PC-3 (cell line): ENCODE measurements around the gene TINAGL1. TPM values are rescaled to one million over a fixed set of nuclear protein-coding genes. Genes with fewer than 3 reads are reported as not detected.

Experiments
- ATAC-seq: fragments of 200-7000 bp; cut with Tn5 transposase; 2 replicates; pipeline ENCODE4 v1.9.1; 2020; ENCODE audit warnings: mild to moderate bottlenecking, moderate library complexity
- BruUV-seq: library from RNA; stranded (reverse); fragments of 400-500 nt; replicated peaks from 2 replicates; lab custom pipeline; 2021; lab: Mats Ljungman, UMichigan
- CTCF ChIA-PET: fragments of 300-600 bp; sonication (Branson Sonifier 250); formaldehyde crosslinking; loops from one replicate; lab custom pipeline; 2022; ENCODE audit warnings: antibody characterized with exemption; lab: Charles Lee
- POLR2A ChIA-PET: fragments of 300-600 bp; sonication (Branson Sonifier 250); formaldehyde crosslinking; loops from one replicate; lab custom pipeline; 2022; ENCODE audit warnings: antibody characterized with exemption; ENCODE audit not compliant: unreplicated experiment; lab: Charles Lee
- DNase-seq: peaks from one replicate; pipeline ENCODE4 v3.0.0-alpha.2; 2015
- H2AFZ ChIP-seq: fragments of 300-600 bp; sonication (generic); 2 replicates; pipeline ENCODE4 v1.6.0; 2016; ENCODE audit warnings: antibody characterized with exemption, low read length
- H3F3A ChIP-seq: fragments of 300-600 bp; sonication (generic); one replicate; pipeline ENCODE4 v1.6.0; 2017; ENCODE audit warnings: antibody characterized with exemption, low read length, control low read depth, mild to moderate bottlenecking; ENCODE audit not compliant: unreplicated experiment
- H3K27ac ChIP-seq: fragments of 300-600 bp; sonication (generic); 2 replicates; pipeline ENCODE4 v1.5.1; 2016; ENCODE audit warnings: mild to moderate bottlenecking, low read length
- H3K27me3 ChIP-seq: fragments of 300-600 bp; sonication (generic); 2 replicates; pipeline ENCODE4 v1.6.1; 2016; ENCODE audit warnings: low read length, mixed read lengths
- H3K36me3 ChIP-seq: fragments of 300-600 bp; sonication (generic); 2 replicates; pipeline ENCODE4 v1.6.1; 2016; ENCODE audit warnings: low read depth, mixed run types, low read length, mixed read lengths
- H3K4me1 ChIP-seq: fragments of 300-600 bp; sonication (generic); 2 replicates; pipeline ENCODE4 v1.5.1; 2016; ENCODE audit warnings: low read length; ENCODE audit not compliant: insufficient read depth
- H3K4me2 ChIP-seq: fragments of 300-600 bp; sonication (generic); 2 replicates; pipeline ENCODE4 v1.6.0; 2016; ENCODE audit warnings: low read length
- H3K4me3 ChIP-seq: fragments of 300-600 bp; sonication (generic); 2 replicates; pipeline ENCODE4 v1.5.1; 2016; ENCODE audit warnings: mild to moderate bottlenecking, low read length, mixed read lengths
- H3K79me2 ChIP-seq: fragments of 300-600 bp; sonication (generic); 2 replicates; pipeline ENCODE4 v1.6.1; 2017; ENCODE audit warnings: low read length, mixed read lengths
- H3K9ac ChIP-seq: fragments of 300-600 bp; sonication (generic); 2 replicates; pipeline ENCODE4 v1.6.0; 2016; ENCODE audit warnings: mild to moderate bottlenecking, low read length
- H3K9me2 ChIP-seq: fragments of 300-600 bp; sonication (generic); replicated peaks from 2 replicates; pipeline ENCODE4 v1.6.1; 2016; ENCODE audit warnings: mixed run types, low read length, mixed read lengths
- H3K9me3 ChIP-seq: fragments of 300-600 bp; sonication (generic); 2 replicates; pipeline ENCODE4 v1.6.1; 2016; ENCODE audit warnings: low read length, mixed read lengths
- H4K20me1 ChIP-seq: fragments of 300-600 bp; sonication (generic); 2 replicates; pipeline ENCODE4 v1.6.1; 2016; ENCODE audit warnings: low read length, mixed read lengths
- CTCF ChIP-seq: fragments of 300-600 bp; sonication (generic); conservative IDR thresholded peaks from 2 replicates; pipeline ENCODE4 v1.5.1; 2017; ENCODE audit warnings: antibody characterized with exemption, low read depth, mild to moderate bottlenecking, low read length
- EZH2 ChIP-seq: fragments of 300-600 bp; sonication (generic); IDR thresholded peaks from one replicate; pipeline ENCODE4 v1.6.1; 2017; ENCODE audit warnings: antibody characterized with exemption, mild to moderate bottlenecking, low read length; ENCODE audit not compliant: unreplicated experiment
- EZH2phosphoT487 ChIP-seq: fragments of 300-600 bp; sonication (generic); IDR thresholded peaks from 2 replicates; pipeline ENCODE4 v1.6.1; 2018; ENCODE audit warnings: mild to moderate bottlenecking, antibody characterized with exemption, low read length, borderline replicate concordance
- intact Hi-C: fragments of 100-400 bp; cut with micrococcal nuclease; formaldehyde crosslinking; loops from 2 replicates; pipeline ENCODE4 v1.9.0; 2023
- total RNA-seq: library from RNA; depleted of rRNA; stranded (reverse); fragments of >200 nt; gene quantifications from 2 replicates; pipeline ENCODE4 v1.2.3, GENCODE V29; 2014

Gene TINAGL1
- total RNA-seq, 1 experiment from 2014 or later = 176 TPM

- no peaks in the 10 kb centered on the region for H3K79me2 ChIP-seq
- H3K27me3 ChIP-seq = no peaks in the 10 kb centered on the region
- H3K4me1 ChIP-seq = no peaks in the 10 kb centered on the region
- peak overlapping the region; percentile 71 for H3K4me3 ChIP-seq
- intact Hi-C loops = loop anchor here (1.0 kb wide), 1 partner anchor 54 kb away; no protein-coding TSS in a partner anchor
- no peak for TF ChIP-seq EZH2
- peak; percentile 84 for TF ChIP-seq CTCF
- peak overlapping the region; percentile 91 for H3K4me2 ChIP-seq
- POLR2A ChIA-PET = interaction anchor here (0.6 to 0.8 kb wide), 2 partner anchors 28 to 354 kb away, joined by 3 read pairs; no protein-coding TSS in a partner anchor
- peak overlapping the region; percentile 85 for H2AFZ ChIP-seq
- ATAC-seq = peak; percentile 76
- no peaks in the 10 kb centered on the region for H3K36me3 ChIP-seq
- BruUV-seq = no TSS peak
- no peaks in the 10 kb centered on the region for H3K9me2 ChIP-seq
- H3K9me3 ChIP-seq = no peaks in the 10 kb centered on the region
- no peak overlapping the region for H3K27ac ChIP-seq
- H3K9ac ChIP-seq = no peak overlapping the region
- CTCF ChIA-PET = interaction anchor here (1.0 kb wide), 1 partner anchor 27 kb away, joined by 4 read pairs; the partner anchor contains the start of gene PEF1
- H4K20me1 ChIP-seq = no peaks in the 10 kb centered on the region
- no peaks in the 10 kb centered on the region for H3F3A ChIP-seq
- peak; percentile 54 for DNase-seq
Observed at GRCh38 chr1:31617916-31618746, 41.8 kb downstream of the TINAGL1 start.

- no TSS peak for BruUV-seq
- H3F3A ChIP-seq = no peaks in the 10 kb centered on the region
- DNase-seq (no peak), ATAC-seq (no peak; the same call in 1 of the 2 replicates)
- H3K4me2 ChIP-seq = no peak overlapping the region
- no peaks in the 10 kb centered on the region for H3K9me3 ChIP-seq
- no peaks in the 10 kb centered on the region for H3K9me2 ChIP-seq
- H3K27ac ChIP-seq = no peak overlapping the region
- H3K36me3 ChIP-seq = no peaks in the 10 kb centered on the region
- H3K4me1 ChIP-seq = no peaks in the 10 kb centered on the region
- ChIA-PET CTCF (no interaction called here), POLR2A (interaction anchor here (0.8 kb wide), 1 partner anchor 353 kb away, joined by 3 read pairs; no protein-coding TSS in a partner anchor)
- H3K27me3 ChIP-seq = no peaks in the 10 kb centered on the region
- no peaks in the 10 kb centered on the region for H4K20me1 ChIP-seq
- H3K9ac ChIP-seq = no peak overlapping the region
- TF ChIP-seq CTCF = no peak
- TF ChIP-seq EZH2 = no peak
- TF ChIP-seq EZH2phosphoT487 = no peak
- no peak overlapping the region for H2AFZ ChIP-seq
- intact Hi-C loops = loop anchor here (1.0 kb wide), 1 partner anchor 55 kb away; no protein-coding TSS in a partner anchor
- no peaks in the 10 kb centered on the region for H3K79me2 ChIP-seq
- H3K4me3 ChIP-seq = no peak overlapping the region
Observed at GRCh38 chr1:31618916-31619846, 42.9 kb downstream of the TINAGL1 start.
